H1 (cell line): ENCODE measurements around the gene FAM24B. TPM values are rescaled to one million over a fixed set of nuclear protein-coding genes. Genes with fewer than 3 reads are reported as not detected.
A peak's percentile ranks its signal among the peaks of the same experiment; 100 is the strongest.

Experiments
- CTCF ChIA-PET: fragments of 300-600 bp; sonication (Branson Sonifier 250); formaldehyde crosslinking; loops from one replicate; lab custom pipeline; 2021; ENCODE audit not compliant: partially characterized antibody; lab: Charles Lee
- POLR2A ChIA-PET: fragments of 300-600 bp; sonication (Branson Sonifier 250); formaldehyde crosslinking; loops from one replicate; lab custom pipeline; 2021; ENCODE audit warnings: inconsistent platforms; ENCODE audit not compliant: partially characterized antibody; lab: Charles Lee
- DNase-seq, 2 experiments: peaks; one replicate each; pipeline versions ENCODE4 v3.0.0 to v3.0.0-alpha.2; 2010 to 2022; ENCODE audit warnings: low spot score in 2 of 2, low read depth in 1 of 2, mixed read lengths in 1 of 2
- FAIRE-seq: peaks from 2 replicates; lab custom pipeline; 2011; peaks lifted over from hg19 to GRCh38; lab: Jason Lieb, UNC
- H2AFZ ChIP-seq: 2 replicates; pipeline ENCODE4 v1.8.1; 2012; ENCODE audit warnings: low read length, inconsistent platforms
- H2AK5ac ChIP-seq: 2 replicates; pipeline ENCODE4 v1.6.1; 2013; ENCODE audit warnings: low read depth, low read length
- H2BK120ac ChIP-seq: replicated peaks from 2 replicates; pipeline ENCODE3; 2013; ENCODE audit warnings: low read depth, low read length, inconsistent platforms
- H2BK12ac ChIP-seq: 2 replicates; pipeline ENCODE4 v1.6.1; 2013; ENCODE audit warnings: low read depth, low read length
- H2BK15ac ChIP-seq: 2 replicates; pipeline ENCODE4 v1.6.1; 2013; ENCODE audit warnings: low read length
- H2BK20ac ChIP-seq: 2 replicates; pipeline ENCODE4 v1.6.1; 2013; ENCODE audit warnings: low read length
- H2BK5ac ChIP-seq: 2 replicates; pipeline ENCODE4 v1.6.1; 2013; ENCODE audit warnings: low read depth, low read length
- H3K14ac ChIP-seq: 2 replicates; pipeline ENCODE4 v1.6.1; 2013; ENCODE audit warnings: inconsistent platforms; ENCODE audit not compliant: insufficient read length
- H3K18ac ChIP-seq: 2 replicates; pipeline ENCODE4 v1.6.1; 2013; ENCODE audit warnings: low read length; ENCODE audit errors: extremely low read depth
- H3K23ac ChIP-seq: 2 replicates; pipeline ENCODE4 v1.6.1; 2013; ENCODE audit warnings: inconsistent platforms; ENCODE audit not compliant: insufficient read length
- H3K23me2 ChIP-seq: 2 replicates; pipeline ENCODE4 v1.6.1; 2013; ENCODE audit warnings: low read depth, low read length
- H3K27ac ChIP-seq: 2 replicates; pipeline ENCODE4 v1.6.1; 2011; ENCODE audit warnings: low read depth, low read length, inconsistent platforms
- H3K27me3 ChIP-seq, 4 experiments: replicated peaks in 1 of 4; 1 replicate in 1 of 4; 2 replicates in 3 of 4; pipeline versions ENCODE4 v1.6.1 to v1.8.1; 2011 to 2013; ENCODE audit warnings: low read length in 3 of 4, mild to moderate bottlenecking in 3 of 4, inconsistent platforms in 2 of 4, mixed read lengths in 2 of 4, moderate library complexity in 1 of 4; ENCODE audit not compliant: control insufficient read depth in 3 of 4, insufficient read depth in 3 of 4; ENCODE audit errors: extremely low read depth in 1 of 4
- H3K36me3 ChIP-seq, 4 experiments: 2 replicates each; pipeline versions ENCODE4 v1.6.1 to v1.8.1; 2011 to 2013; ENCODE audit warnings: mild to moderate bottlenecking in 4 of 4, low read length in 3 of 4, moderate library complexity in 2 of 4, control low read depth in 1 of 4, inconsistent platforms in 1 of 4; ENCODE audit not compliant: insufficient read depth in 4 of 4, control insufficient read depth in 2 of 4
- H3K4ac ChIP-seq: replicated peaks from 2 replicates; pipeline ENCODE3; 2013; ENCODE audit warnings: low read length, low read depth, mixed read lengths, inconsistent platforms; ENCODE audit not compliant: insufficient read length
- H3K4me1 ChIP-seq, 4 experiments: replicated peaks in 1 of 4; 1 replicate in 1 of 4; 2 replicates in 3 of 4; pipeline versions ENCODE4 v1.6.1 to v1.8.1; 2011 to 2013; ENCODE audit warnings: low read length in 3 of 4, inconsistent platforms in 2 of 4, mixed read lengths in 1 of 4; ENCODE audit not compliant: insufficient read depth in 4 of 4, control insufficient read depth in 3 of 4
- H3K4me2 ChIP-seq, 2 experiments: 2 replicates each; pipeline versions ENCODE4 v1.6.1 to v1.8.1; 2011 to 2013; ENCODE audit warnings: low read depth in 2 of 2, low read length in 2 of 2, control low read depth in 1 of 2, inconsistent platforms in 1 of 2, mild to moderate bottlenecking in 1 of 2; ENCODE audit not compliant: insufficient read depth in 1 of 2
- H3K4me3 ChIP-seq, 4 experiments: fragments of 200-600, 300-600 bp in 1 of 4; sonication (generic), shearing (Covaris generic), sonication (Bioruptor Twin) in 1 of 4; 2 replicates each; pipeline versions ENCODE4 v1.5.1 to v1.8.1; 2011 to 2016; ENCODE audit warnings: low read length in 4 of 4, low read depth in 3 of 4, control low read depth in 2 of 4, inconsistent platforms in 2 of 4, mild to moderate bottlenecking in 2 of 4, mixed read lengths in 1 of 4, moderate library complexity in 1 of 4; ENCODE audit not compliant: insufficient read depth in 2 of 4; ENCODE audit errors: extremely low read depth in 1 of 4
- H3K56ac ChIP-seq: replicated peaks from 2 replicates; pipeline ENCODE3; 2013; ENCODE audit warnings: low read depth, mild to moderate bottlenecking, mixed read lengths, low read length, inconsistent platforms; ENCODE audit not compliant: insufficient read length
- H3K79me1 ChIP-seq: 2 replicates; pipeline ENCODE4 v1.6.1; 2013; ENCODE audit warnings: low read depth, low read length, control low read depth
- H3K79me2 ChIP-seq, 2 experiments: 2 replicates each; pipeline versions ENCODE4 v1.6.1 to v1.8.1; 2012 to 2013; ENCODE audit warnings: low read length in 2 of 2, mild to moderate bottlenecking in 2 of 2, inconsistent platforms in 1 of 2; ENCODE audit not compliant: insufficient read depth in 2 of 2, control insufficient read depth in 1 of 2
- H3K9ac ChIP-seq, 4 experiments: replicated peaks in 1 of 4; 1 replicate in 1 of 4; 2 replicates in 3 of 4; pipeline versions ENCODE4 v1.6.1 to v1.8.1; 2011 to 2013; ENCODE audit warnings: low read depth in 3 of 4, low read length in 3 of 4, control low read depth in 2 of 4, mild to moderate bottlenecking in 2 of 4, moderate library complexity in 2 of 4, inconsistent platforms in 1 of 4; ENCODE audit errors: extremely low read depth in 1 of 4
- H3K9me3 ChIP-seq, 2 experiments: 2 replicates each; pipeline versions ENCODE4 v1.6.1 to v1.8.1; 2012 to 2013; ENCODE audit warnings: mild to moderate bottlenecking in 2 of 2, moderate library complexity in 2 of 2, control low read depth in 1 of 2, inconsistent platforms in 1 of 2, low read depth in 1 of 2, low read length in 1 of 2, mixed read lengths in 1 of 2; ENCODE audit not compliant: insufficient read depth in 2 of 2
- H4K20me1 ChIP-seq, 2 experiments: replicated peaks in 1 of 2; 2 replicates each; pipeline versions ENCODE3 to v1.8.1; 2011 to 2013; ENCODE audit warnings: inconsistent platforms in 2 of 2, low read length in 2 of 2, mild to moderate bottlenecking in 1 of 2; ENCODE audit not compliant: insufficient read depth in 2 of 2, control insufficient read depth in 1 of 2
- H4K5ac ChIP-seq: 2 replicates; pipeline ENCODE4 v1.6.1; 2013; ENCODE audit warnings: low read length, low read depth, mixed read lengths, inconsistent platforms; ENCODE audit not compliant: insufficient read length
- H4K8ac ChIP-seq: 2 replicates; pipeline ENCODE4 v1.8.0; 2013; ENCODE audit warnings: mild to moderate bottlenecking, moderate library complexity, low read length, inconsistent platforms; ENCODE audit not compliant: insufficient read depth; ENCODE audit errors: extremely low read depth
- H4K91ac ChIP-seq: replicated peaks from 2 replicates; pipeline ENCODE3; 2013; ENCODE audit warnings: low read length, mixed read lengths, inconsistent platforms; ENCODE audit not compliant: insufficient read length
- CBX5 ChIP-seq: fragments of 300-800, 300-1000 bp; sonication (generic); IDR thresholded peaks from 2 replicates; pipeline ENCODE4 v1.7.1; 2016; ENCODE audit warnings: antibody characterized with exemption, low read length, low read depth
- CREB1 ChIP-seq: IDR thresholded peaks from 2 replicates; pipeline ENCODE4 v1.6.1; 2012; ENCODE audit warnings: inconsistent platforms
- EGR1 ChIP-seq: IDR thresholded peaks from 2 replicates; pipeline ENCODE4 v1.6.1; 2011; ENCODE audit warnings: low read depth, low read length, borderline replicate concordance
- HDAC2 ChIP-seq, 2 experiments: fragments of 300-600 bp in 1 of 2; sonication (generic) in 1 of 2; IDR thresholded peaks; 2 replicates each; pipeline ENCODE4 v1.6.1; 2011 to 2012; ENCODE audit warnings: low read depth in 2 of 2, low read length in 2 of 2, mild to moderate bottlenecking in 2 of 2, moderate library complexity in 2 of 2, borderline replicate concordance in 1 of 2, inconsistent platforms in 1 of 2
- JUN ChIP-seq: IDR thresholded peaks from 2 replicates; pipeline ENCODE4 v1.6.1; 2011; ENCODE audit warnings: low read depth, mild to moderate bottlenecking, improper control_type of control experiment, low read length
- MAFK ChIP-seq: IDR thresholded peaks from 2 replicates; pipeline ENCODE4 v1.6.1; 2012; ENCODE audit warnings: low read depth, mild to moderate bottlenecking, improper control_type of control experiment, low read length
- RXRA ChIP-seq: IDR thresholded peaks from 2 replicates; pipeline ENCODE4 v1.6.1; 2011; ENCODE audit warnings: low read depth, mild to moderate bottlenecking, low read length, moderate library complexity; ENCODE audit not compliant: insufficient read depth
- SP1 ChIP-seq: IDR thresholded peaks from 2 replicates; pipeline ENCODE4 v1.6.1; 2011; ENCODE audit warnings: low read depth, low read length
- SRF ChIP-seq: IDR thresholded peaks from 2 replicates; pipeline ENCODE4 v1.6.1; 2011; ENCODE audit warnings: mild to moderate bottlenecking, low read depth, low read length, moderate library complexity
- ZNF274 ChIP-seq: IDR thresholded peaks from 2 replicates; pipeline ENCODE4 v1.7.0; 2012; ENCODE audit warnings: low read length, borderline replicate concordance; ENCODE audit errors: extremely low read depth
- WGBS, 2 experiments: shearing (Covaris generic) in 1 of 2; methylation state at CpG; one replicate each; pipeline versions ENCODE4 v1.1.6 to v1.1.7; 2013 to 2015; ENCODE audit warnings: low lambda C conversion rate in 2 of 2, mixed read lengths in 2 of 2, inconsistent platforms in 1 of 2, low coverage in 1 of 2, missing lambda C conversion rate in 1 of 2; ENCODE audit not compliant: insufficient replicate concordance in 2 of 2, insufficient coverage in 1 of 2, insufficient read length in 1 of 2; ENCODE audit errors: extremely low coverage in 1 of 2, missing lambda C conversion rate in 1 of 2; 5-methylcytosine and 5-hydroxymethylcytosine counted together
- polyA plus RNA-seq, 7 experiments: library from polyadenylated mRNA; depleted of rRNA in 3 of 7; stranded (reverse) in 5 of 7; unstranded in 2 of 7; fragments of >200 nt in 5 of 7; fragments of 200-250 nt in 2 of 7; gene quantifications; 1 replicate in 5 of 7; 2 replicates in 1 of 7; 4 replicates in 1 of 7; pipeline versions ENCODE4 v1.2.1 to v1.2.3, GENCODE V29; 2011 to 2013; ENCODE audit warnings: missing spikeins in 2 of 7, mixed read lengths in 2 of 7
- total RNA-seq: library from RNA; stranded (reverse); fragmentation: NEBNext Ultra II Directional; extraction: Animal tissue kit (Norgen Biotek cat#: 25700); gene quantifications from 2 replicates; pipeline ENCODE4 v1.2.1, GENCODE V29; 2021

FAM24B gene
- total and polyA plus RNA-seq, 2 of the 8 experiments (the other 6 are each of a cell fraction or from before 2014, with no cell fraction given), result 0.50 to 0.56 TPM

DNA sequence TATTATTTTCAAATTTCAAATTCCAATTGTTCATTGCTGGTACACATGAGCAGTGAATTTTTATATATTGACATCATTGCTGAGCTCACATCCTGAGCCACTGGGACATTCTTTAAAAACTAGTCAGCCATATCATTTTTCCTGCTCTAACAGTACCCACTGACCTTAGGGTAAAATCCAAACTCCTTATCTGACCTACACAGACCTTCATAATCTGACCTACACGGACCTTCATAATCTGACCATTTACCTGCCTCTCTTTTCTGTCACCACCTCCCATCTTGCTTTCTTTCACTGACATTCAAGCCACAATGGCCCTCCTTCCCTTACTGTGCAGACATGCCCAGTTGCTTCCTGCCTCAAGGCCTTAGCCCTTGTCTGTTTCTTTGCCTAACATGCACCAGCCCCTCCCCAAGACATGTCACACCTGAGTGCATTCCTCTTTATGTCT is 17.6 kb downstream of the FAM24B start:
- Histone ChIP-seq H4K20me1 (no peaks in the 10 kb centered on the region), H2BK12ac (no peak overlapping the region), H3K27ac (no peak overlapping the region), H3K14ac (no peak overlapping the region), H3K9me3 (peaks cover 5 to 6% of the 10 kb centered on the region in 2 experiments; a peak in 3 of 4 replicates), H2BK15ac (no peak overlapping the region), H2AK5ac (no peak overlapping the region), H3K23ac (no peak overlapping the region), H3K4ac (peak overlapping the region; percentile 36), H3K4me2 (no peak overlapping the region), H3K4me3 (no peak overlapping the region), H2BK20ac (no peak overlapping the region), H4K8ac (no peak overlapping the region), H3K18ac (no peak overlapping the region), H3K4me1 (peaks cover 0 to 5% (median under 1%) of the 10 kb centered on the region in 4 experiments; a peak in 2 of 7 replicates), H2BK5ac (0 out of 2 replicates have a peak overlapping the region, but pooled peaks have one; percentile 28), H3K27me3 (no peaks in the 10 kb centered on the region), H3K79me2 (no peaks in the 10 kb centered on the region), H2AFZ (no peak overlapping the region), H3K9ac (no peak overlapping the region), H3K56ac (no peak overlapping the region), H2BK120ac (peak overlapping the region; percentile 29), H3K36me3 (no peaks in the 10 kb centered on the region), H3K79me1 (no peaks in the 10 kb centered on the region), H3K23me2 (no peaks in the 10 kb centered on the region), H4K5ac (no peak overlapping the region), H4K91ac (no peak overlapping the region)
- CTCF ChIA-PET, result no interaction called here
- 100% methylated on average over 1 of the region's 1 CpG; no CpG with 5 or more reads in 1 of the 2 experiments for WGBS, 2 experiments
- FAIRE-seq, result no peak
- POLR2A ChIA-PET, result no interaction called here
- DNase-seq, result no peak
- TF ChIP-seq ZNF274, result no peak
- TF ChIP-seq EGR1, result no peak
- no peak for TF ChIP-seq CREB1
- TF ChIP-seq RXRA, result no peak
- TF ChIP-seq SRF, result no peak
- TF ChIP-seq CBX5, result no peak
- no peak for TF ChIP-seq JUN
- TF ChIP-seq HDAC2 (IDR thresholded peaks at IDR 0.05; ENCODE audit: borderline replicate concordance in 1 of 2, low read depth in 2 of 2, low read length in 2 of 2), result no peak
- TF ChIP-seq MAFK, result no peak
- TF ChIP-seq SP1, result no peak
